ENCODE measurements around the gene PRKCA.

GRCh38 chr17:66403846-66404556 lies 101.6 kb downstream of the PRKCA start:
- TF ChIP-seq POLR2A (IDR thresholded peaks at IDR 0.05): no peak
- TF ChIP-seq, protein P1, sequence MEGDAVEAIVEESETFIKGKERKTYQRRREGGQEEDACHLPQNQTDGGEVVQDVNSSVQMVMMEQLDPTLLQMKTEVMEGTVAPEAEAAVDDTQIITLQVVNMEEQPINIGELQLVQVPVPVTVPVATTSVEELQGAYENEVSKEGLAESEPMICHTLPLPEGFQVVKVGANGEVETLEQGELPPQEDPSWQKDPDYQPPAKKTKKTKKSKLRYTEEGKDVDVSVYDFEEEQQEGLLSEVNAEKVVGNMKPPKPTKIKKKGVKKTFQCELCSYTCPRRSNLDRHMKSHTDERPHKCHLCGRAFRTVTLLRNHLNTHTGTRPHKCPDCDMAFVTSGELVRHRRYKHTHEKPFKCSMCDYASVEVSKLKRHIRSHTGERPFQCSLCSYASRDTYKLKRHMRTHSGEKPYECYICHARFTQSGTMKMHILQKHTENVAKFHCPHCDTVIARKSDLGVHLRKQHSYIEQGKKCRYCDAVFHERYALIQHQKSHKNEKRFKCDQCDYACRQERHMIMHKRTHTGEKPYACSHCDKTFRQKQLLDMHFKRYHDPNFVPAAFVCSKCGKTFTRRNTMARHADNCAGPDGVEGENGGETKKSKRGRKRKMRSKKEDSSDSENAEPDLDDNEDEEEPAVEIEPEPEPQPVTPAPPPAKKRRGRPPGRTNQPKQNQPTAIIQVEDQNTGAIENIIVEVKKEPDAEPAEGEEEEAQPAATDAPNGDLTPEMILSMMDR (IDR thresholded peaks at IDR 0.05): no peak

All from uterus (tissue), 2 donors.